C1 segment of cervical spinal cord (tissue), 14 donors: Measurements from ENCODE around the gene TMC3.
"Not testable (repeated sequence)": the region's sequence is repeated elsewhere in the genome, so short reads cannot be mapped to it uniquely, and the experiment has no call there.

Experiments used
- DNase-seq, 14 donors: peaks; one replicate each; lab custom pipeline; 2025; lab: John Stamatoyannopoulos, UW

TMC3 gene

DNA sequence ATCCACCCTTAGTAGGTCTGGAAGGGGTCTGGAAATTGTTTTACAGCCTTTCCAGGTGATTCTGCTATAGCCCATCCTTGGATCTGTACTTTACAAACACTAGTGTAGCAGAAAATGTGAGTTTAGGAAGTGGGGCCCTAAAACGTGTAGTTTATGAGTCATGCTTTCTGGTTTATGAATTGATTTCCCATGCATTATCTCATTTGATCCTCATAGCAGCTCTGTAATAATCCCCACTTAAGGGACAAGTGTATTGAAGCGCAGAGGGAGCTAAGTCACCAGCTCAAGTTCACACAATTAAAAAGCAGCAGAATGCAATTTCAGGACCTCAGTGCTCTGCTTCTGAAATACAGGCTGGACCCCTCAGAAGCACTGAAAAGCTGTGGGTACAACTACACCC, 27.4 kb downstream of the TMC3 start:
- no peak for DNase-seq

DNA sequence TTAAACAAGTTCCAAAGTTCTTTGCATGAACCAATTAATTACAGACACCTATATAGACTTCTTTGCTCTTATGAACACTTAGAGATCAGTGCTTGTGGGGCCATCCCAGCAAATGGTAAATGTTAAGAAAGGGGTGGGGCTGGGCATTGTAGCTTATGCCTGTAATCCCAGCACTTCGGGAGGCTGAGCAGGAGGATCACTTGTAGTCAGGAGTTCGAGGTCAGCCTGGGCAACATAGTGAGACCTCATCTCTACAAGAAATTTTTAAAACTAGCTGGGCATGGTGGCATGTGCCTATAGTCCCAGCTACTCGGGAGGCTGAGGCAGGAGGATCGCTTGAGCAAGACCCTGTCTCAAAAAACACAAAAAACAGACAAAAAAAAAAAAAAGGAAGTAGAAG, 30.6 kb downstream of the TMC3 start:
- no peak for DNase-seq

DNA sequence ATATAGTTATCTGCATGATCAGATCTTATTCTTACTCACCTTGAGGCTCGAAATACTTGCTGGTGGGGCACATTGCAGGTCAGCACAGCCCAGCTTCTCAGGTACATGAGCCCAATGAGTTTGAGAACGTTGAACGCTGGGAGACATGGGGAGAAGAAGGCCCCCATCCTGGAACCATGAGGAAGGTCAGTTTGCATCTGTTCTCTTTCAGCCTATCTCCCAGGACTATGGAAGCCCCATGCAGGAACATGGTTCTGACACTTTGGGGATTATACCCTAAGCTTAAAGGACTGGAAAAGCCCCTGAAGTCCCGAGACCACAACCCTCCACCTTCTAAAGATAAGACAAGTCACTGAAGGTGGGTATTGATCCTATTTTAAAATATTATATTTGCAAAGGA, 32.7 kb downstream of the TMC3 start:
- no peak for DNase-seq

DNA sequence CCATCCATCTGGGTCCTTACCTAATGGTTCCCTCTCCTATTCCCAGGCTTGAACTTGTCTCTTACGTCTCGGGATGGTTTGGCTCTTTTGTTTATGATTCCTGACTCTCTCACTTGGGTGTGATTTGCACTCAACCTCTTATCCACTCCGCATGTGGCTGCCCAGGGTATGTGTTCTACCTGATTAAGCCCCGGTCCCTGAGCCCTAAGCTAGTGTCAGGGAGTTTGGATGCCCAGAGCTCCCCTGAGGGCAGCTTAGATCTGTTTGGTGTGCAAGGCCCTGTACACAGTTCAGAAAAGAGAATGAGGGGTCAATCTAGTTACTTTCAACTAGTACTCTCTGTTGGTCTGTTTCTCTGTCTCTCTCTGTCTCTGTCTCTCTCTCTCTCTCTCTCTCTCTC, 34.2 kb downstream of the TMC3 start:
- no peak for DNase-seq

DNA sequence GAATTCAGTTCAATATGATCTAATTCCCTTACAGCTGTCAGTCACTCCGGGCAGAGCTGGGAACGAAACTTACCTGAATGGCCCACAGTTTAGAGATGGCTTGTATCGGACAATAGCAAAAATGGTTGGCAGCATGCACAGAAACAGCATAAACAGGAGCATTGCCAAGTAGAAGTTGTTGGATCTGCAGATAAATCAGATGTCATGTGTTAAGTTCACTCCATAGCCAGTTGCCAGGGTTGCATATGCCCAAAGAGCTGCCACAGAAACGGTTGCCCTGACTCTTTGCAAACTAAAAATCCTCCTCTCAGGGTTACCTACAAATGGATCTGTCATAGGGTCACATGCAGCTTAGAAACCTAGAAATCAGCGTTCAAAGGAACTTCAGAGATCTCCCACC, 34.7 kb downstream of the TMC3 start:
- no peak for DNase-seq

DNA sequence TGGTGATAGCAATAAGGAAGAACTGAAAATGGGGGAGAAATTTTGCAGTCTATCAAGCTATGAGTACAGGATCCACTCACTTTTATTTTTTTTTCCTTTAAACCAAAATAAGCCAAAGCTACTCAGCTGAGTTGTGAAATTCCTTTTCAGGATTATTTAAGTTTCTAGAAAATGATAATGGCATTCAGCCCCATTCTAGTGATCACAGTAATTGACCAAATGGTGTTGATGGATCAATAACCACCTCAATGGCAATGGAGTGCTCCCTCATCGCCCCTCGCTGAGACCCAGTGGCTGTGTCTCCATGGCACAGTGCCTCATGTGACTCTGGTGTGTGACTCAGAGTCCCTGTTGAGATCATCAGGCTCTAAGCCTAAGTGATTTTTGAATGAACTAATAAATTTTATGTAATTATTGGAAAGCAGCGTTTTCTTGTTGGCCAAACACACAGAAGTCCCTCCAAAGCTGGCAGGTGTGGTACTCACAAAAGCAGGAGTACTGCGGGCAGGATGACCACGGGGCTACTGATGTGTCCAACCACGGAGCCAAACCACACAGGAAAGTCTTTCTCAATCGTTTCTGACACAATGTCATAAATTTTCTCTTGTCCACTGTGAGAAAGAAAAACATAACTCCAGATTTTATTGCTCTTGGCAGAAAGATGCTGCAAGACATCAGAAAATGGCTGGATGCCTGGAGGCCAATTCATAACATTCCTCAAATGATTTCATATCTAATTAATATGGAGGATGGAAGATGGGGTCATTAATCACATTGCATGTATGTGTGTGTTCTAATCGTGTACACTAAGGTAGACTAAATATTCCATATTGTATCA, 35.6 kb downstream of the TMC3 start:
- no peak for DNase-seq

DNA sequence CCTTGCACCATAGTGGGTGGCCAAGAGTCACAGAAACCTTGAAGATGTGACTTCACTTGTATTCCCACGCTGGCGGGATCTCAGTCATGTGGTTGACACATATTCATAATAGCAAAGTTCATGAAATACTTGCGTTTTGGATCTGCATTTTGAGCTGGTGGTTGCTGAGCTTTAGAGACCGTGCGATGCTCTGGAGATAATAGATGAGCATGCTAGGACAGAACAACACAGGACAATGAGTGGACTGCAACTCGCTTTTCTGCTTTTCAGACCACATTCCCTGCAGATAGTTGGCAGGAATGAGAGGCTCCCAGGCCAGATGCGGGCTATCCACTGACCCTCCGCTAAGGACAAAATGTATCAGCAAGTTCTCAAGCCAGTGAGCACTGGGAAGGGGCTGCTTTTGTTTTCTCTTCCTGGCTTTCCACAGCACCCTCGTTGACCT, 36.3 kb downstream of the TMC3 start:
- DNase-seq, result no peak

DNA sequence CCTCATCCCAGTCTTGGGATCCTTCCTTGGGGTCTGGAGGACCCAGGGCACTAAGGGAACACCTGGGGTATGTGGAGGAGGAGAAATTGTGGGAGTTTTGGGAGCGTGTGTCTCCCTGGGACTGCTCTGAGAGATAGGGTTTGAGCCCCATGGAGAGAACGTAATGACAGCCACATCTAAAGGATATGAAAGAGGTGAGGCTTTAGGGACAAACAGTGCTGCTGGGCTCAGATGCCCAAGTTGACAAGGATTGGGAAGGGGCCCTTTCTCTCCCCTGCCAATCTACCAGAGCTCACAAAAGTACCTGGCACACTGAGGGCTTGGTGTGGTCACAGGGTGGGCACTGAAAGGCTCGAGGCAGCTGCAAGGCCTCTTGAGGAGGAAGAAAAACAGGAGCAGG, 36.8 kb downstream of the TMC3 start:
- DNase-seq, result no peak

DNA sequence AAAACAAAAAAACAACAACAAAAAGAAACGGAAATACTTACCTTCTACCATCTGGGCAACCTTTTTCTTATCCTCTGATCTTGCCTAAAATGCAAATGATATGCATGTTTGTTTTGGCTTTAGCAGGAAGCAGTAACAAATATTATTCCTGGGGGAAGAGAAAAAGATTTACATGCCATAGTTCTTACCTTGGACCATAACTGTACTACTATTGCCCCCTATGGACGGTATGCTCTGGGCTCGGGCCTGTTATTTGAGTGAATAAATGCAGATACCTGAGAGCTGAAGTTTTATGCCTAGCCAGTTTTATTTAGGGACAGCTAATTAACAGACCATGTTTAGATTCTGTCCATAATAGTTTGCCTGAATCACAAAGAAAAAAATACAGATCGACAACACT, 37.4 kb downstream of the TMC3 start:
- DNase-seq, result no peak

DNA sequence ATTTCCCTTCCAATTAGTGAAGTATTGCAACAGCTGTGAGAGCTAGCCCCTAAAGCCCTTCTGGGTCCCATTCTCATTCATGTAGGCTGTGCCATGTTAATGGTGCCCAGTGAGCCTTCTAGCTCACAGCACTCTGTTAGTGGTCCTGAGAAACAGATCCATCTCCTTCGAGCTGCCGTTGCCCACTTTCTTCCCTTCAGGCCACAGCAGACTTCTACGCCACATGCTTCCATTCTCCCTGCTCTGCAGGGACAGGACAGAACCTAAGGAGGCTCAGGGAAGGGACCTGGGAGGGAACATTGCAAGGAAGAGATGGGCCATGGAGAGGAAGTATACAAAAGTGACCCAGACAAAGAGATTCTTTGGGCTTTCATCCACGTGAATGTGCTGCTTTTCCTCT, 38.4 kb downstream of the TMC3 start:
- DNase-seq, result no peak

DNA sequence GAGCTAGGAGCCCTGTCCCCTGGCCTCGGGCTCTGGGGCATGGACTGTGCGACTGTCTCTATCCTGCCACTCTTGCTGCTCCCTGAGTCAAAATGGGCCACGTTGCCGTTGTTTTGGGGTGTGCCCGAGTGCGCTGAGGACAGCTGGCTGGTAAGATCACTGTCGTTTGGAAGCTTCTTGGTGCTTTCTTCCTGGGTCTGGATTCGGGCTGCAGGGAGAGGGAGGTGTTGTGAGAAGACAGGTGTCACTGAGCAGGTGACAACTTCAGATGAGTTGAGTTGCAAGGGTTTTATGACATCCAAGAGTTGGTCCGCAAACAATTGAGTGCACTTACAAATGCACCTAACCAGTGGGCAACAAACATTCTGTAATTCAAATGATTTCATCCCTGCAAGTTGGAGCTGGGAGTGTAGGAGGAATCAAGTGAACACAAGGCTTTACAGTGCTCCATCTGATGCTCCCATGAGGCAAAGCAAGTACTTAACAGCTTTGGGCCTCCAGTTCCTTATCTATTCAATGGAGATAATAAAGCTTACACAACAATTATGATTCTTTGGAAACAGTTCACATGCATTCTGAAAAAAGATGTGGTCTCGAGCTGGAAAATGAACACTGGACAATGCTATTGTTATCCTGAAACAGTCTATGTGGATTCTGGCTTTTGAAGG, 39.1 kb downstream of the TMC3 start:
- DNase-seq, result no peak

DNA sequence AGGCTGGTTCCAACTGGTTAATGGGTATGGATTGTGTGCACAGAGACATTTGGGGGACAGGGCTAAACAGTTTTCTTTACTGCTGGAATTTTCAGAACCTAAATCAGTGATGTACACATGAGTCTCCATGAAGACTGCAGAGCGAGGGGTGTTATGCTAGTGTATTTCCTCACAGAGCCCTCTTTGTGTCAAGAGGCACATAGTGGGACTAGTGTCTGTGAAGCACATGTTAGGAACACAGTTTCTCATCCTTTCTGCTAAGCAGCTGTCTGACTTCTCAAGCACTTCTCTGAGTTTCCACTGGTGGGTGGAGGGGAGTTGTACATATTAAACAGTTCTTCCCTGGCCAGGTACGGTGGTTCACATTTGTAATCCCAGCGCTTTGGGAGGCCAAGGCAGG, 40.6 kb downstream of the TMC3 start:
- no peak for DNase-seq

DNA sequence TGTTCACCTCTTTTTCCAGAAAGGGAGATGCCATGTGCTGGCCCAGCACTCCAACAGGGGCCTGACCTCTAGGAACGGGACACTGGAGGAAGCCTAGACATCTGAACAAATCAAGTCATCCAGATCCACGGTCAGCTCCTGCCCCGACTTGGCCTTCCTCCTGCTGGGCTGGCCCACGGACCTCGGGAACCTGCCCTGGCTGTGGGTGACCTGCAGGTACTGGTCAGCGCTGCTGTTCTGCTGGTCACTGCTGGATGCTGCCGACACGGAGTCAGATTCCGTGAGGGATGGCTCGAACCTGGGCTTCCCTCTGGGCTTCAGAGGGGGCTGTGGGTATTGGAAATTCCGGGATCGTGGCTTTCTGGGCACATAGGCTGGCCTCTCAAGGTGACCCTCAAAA, 41.7 kb downstream of the TMC3 start:
- no peak for DNase-seq

DNA sequence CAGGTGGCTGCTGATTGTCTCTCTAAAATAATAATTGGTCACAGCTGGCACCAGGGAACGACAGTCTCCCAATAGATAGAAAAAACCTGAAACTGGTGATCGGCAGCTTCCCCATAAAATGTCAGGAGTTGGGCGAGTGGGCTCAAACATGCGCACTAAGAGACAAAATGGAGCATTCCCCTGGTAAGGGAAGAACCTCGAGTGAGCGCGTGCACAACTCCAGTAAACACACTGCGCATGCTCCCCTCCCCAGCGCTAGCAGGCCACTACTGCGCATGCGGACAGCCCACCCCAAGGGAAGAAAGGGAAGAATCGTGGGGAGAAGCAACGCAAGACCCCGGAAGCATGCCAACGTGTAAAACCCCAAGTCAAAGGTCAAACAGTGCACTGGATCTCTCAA, 42.4 kb downstream of the TMC3 start:
- no peak for DNase-seq

DNA sequence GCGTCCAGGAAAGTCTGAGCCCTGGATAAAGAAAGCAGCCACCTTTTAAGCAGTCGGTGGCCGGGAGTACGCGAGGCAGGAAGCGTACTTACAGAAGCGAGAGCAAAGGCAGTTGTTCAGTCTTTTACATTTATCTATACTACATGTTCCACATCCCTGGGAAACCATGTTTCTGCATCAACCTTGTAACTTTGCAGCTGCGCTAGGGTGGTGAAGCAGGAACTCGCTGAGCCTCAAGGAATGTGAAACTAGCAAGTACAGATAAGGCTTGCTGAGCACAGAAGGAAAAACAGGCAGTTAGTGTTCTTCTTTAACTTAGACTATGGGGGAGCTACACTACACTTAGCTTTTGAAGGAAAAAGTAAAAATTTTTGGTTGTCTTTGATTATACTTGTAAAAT, 42.9 kb downstream of the TMC3 start:
- DNase-seq, result not testable (repeated sequence)

DNA sequence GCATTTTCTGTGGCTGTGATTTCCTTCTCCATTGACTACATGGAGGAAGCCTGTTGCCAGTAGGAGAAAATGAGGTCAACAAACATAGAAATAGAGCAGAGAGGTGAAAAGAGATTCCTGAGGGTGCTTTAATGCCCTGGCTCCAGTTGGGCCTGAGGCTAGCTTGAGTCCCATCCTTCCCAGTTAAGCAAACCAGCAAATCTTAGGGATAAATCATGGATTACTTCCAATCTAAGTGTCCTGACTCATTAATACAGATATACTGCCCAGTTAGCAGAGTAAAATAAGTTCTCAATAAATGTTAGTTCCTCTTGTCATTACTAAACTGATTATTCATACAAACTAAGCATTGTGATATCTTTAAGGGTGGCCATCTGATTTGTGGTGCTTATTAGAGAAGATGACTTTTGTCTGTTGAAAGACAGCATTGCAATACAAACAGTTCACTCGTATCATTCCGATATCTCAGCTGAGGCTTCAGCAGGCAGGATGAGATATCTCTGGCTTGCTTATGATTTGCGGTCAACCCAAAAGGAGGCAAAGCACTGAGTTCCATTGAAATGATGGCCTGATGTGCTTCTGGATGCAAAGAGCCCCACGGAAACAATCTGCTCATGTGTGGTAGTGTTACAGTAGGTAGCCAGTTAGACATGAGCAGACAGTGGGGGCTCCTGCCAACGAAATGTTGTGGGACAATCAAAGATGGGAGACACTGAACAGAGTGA, 43.5 kb downstream of the TMC3 start:
- no peak for DNase-seq

DNA sequence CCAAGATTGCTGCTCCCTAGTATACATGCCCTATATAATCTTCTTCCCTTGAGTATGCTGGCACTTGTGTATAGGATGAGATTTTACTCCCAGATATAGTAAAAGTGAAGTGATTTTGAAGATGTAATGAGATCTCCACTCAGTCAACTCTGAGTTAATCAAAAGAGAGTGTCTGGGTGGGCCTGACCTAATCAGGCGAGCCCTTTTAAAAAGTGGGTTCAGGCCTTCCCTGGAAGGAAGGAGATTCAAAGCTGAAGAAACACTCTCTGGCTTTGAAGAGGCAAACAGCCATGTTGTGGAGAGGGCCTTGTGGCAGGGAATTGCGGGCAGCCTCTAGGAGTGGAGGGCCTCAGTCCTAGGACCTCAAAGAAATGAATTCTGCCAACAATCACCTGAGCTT, 44.6 kb downstream of the TMC3 start:
- DNase-seq, result no peak

DNA sequence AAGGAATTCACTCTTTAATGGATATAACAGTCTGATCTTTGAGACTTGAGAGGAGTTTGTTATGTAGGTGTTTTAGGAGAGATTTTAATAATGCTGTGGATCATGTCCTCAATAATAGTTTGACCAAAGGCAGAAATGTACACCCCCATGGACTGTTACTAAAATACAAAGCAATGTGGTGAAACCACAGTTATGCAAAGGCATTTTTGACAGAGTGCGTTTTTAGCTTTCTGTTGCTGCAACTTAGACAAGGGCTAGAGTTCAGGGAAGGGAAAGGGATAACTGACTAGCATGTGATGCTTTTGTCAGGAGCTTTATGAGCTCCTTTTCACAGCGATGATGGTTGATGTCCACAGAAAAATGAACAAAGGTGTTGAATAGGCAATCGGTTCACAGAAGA, 46.5 kb downstream of the TMC3 start:
- DNase-seq, result no peak

DNA sequence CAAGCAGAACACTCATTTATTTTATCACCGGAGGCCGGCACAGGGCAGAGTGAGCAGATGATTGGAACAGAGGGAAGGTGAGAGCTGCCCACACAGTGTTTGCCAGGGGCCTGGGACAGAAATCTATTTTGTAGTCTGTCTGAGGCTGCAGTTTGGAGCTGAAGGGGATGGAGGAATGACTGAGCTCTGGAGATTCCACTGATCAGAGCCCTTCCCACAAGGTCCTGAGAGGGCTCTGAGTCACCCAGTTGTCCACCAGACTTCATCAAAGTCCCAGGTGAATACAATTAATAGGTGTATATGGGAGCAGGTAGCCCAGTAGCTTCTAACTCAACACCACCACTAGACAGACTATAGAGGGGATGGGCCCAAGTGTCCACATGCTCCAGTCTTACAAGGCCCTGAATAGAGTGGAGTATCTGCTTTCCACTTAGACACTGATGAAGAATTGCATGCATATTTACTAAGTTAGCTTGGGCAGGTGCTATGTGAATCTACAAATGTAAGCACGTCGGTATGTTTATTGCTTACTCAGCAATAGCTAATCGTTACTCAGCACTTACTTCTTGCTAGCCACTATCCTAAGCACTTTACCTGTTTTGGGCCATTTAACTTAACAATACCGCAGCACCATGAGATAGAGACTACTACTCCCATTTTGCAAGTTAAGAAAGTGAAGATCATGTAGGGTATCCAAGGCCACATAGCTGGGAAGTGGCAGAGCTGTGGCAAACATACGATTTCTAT, 47.4 kb downstream of the TMC3 start:
- DNase-seq, result no peak

DNA sequence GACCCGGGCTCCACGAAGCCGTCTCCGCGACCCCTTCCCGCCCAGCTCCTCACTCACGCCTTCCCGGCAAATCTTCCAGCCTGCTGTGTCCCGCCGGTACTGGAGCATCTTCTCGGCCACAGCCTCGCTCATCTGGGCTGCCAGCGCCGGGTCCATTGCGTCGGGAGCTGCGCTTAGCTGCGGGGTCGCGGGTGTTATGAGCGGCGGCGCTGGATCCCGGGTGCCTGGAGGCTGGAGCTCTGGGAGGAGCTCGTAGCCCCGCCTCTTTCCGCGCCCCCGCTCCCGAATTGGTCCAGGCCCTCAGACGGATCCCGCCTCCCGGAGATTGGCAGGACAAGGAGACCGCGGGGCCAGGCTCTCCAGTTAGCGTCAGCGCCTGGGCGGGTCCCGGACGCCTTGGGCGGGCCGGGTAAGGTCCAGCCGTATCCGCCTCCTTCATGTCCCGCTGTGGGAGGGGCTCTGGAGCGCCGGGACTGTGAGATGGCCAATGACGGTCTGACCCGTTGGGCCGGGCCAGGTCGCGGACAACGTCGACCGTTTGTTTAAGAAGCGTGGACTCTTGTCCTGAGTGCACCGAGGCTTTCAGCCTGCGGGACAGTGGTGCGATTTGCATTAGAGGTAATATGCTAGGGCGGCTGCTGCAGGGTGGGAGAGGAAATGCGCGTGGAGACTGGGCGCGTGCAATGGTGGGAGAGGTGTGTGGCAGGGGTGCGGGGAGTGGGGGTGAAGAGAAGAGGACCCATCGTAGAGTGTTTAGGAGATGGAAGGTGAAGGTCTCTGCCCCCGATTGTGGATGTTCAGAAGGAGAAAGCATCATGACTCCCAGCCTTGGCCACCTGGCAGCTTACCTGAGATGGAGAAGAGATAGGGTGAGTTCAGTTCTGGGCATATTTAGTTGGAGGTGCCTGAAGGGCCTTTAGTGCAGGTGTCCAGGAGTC, 49.8 kb downstream of the TMC3 start, which contains the start of gene STARD5:
STARD5 (minus strand) TSS at position 198 of the 938 bp plus-strand sequence; CDS start at position 156, 42 bp downstream.
- DNase-seq, result peak; percentile 56 to 97 (median 94)

DNA sequence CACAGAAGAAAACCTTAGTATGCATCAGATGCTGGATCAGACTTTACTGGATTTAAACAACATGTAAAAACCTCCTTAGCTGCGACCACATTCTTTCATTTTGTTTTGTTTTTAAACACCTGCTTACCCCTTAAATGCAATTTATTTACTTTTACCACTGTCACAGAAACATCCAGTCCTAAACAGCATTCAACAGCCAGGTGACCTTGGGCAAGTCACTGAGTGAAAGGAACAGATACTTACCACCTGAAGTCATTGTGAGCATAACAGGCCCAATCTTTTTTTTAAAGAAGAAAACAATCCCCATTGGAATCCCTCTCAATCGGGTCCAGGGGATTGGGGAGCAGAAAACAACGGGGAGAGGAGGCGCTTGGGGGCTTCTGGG, 50.5 kb downstream of the TMC3 start:
- DNase-seq, result no peak
